HEK293 (cell line): Measurements from ENCODE around the gene MCUR1.
A peak's percentile ranks its signal among the peaks of the same experiment; 100 is the strongest.

ENCODE experiments used
- CTCF ChIA-PET: fragments of 350-600 bp; formaldehyde crosslinking; extraction: SDS; loops from one replicate; lab custom pipeline; 2021; ENCODE audit warnings: antibody characterized with exemption; lab: Yijun Ruan, JAX
- POLR2A ChIA-PET: fragments of 300-600 bp; formaldehyde crosslinking; extraction: SDS; loops from one replicate; lab custom pipeline; 2020; ENCODE audit warnings: antibody characterized with exemption, inconsistent platforms; lab: Yijun Ruan, JAX
- H3K27ac ChIP-seq: fragments of 200-500 bp; sonication (Bioruptor generic); 2 replicates; pipeline ENCODE4 v1.5.1; 2014; ENCODE audit warnings: low read depth, low read length, control low read depth, inconsistent platforms; ENCODE audit errors: extremely low read depth
- H3K36me3 ChIP-seq, 2 experiments: fragments of 200-500 bp in 1 of 2; sonication (Bioruptor generic) in 1 of 2; 1 replicate in 1 of 2; 2 replicates in 1 of 2; pipeline ENCODE4 v1.5.1; 2014 to 2017; ENCODE audit warnings: inconsistent platforms in 2 of 2, low read length in 2 of 2; ENCODE audit not compliant: control insufficient read depth in 2 of 2, insufficient read depth in 1 of 2
- H3K4me1 ChIP-seq: fragments of 200-500 bp; sonication (Bioruptor generic); 2 replicates; pipeline ENCODE4 v1.5.1; 2014; ENCODE audit warnings: mild to moderate bottlenecking, low read length, inconsistent platforms; ENCODE audit not compliant: control insufficient read depth, insufficient read depth
- H3K4me3 ChIP-seq: 2 replicates; pipeline ENCODE4 v1.5.1; 2011; ENCODE audit warnings: low read depth, mild to moderate bottlenecking, control low read depth, low read length, moderate library complexity
- H3K9me3 ChIP-seq: fragments of 200-500 bp; sonication (Bioruptor generic); 2 replicates; pipeline ENCODE4 v1.5.1; 2014; ENCODE audit warnings: low read depth, low read length, inconsistent platforms; ENCODE audit not compliant: control insufficient read depth, insufficient read depth
- ELK4 ChIP-seq: IDR thresholded peaks from 2 replicates; pipeline ENCODE4 v1.6.1; 2011; ENCODE audit warnings: mild to moderate bottlenecking, low read depth, low read length, borderline replicate concordance
- FEZF1 ChIP-seq: fragments of 450-650 bp; formaldehyde crosslinking; IDR thresholded peaks from 2 replicates; pipeline ENCODE4 v1.5.1; 2016; ENCODE audit warnings: missing biosample characterization, missing genetic modification characterization
- GFI1B ChIP-seq: fragments of 450-650 bp; formaldehyde crosslinking; IDR thresholded peaks from 2 replicates; pipeline ENCODE4 v1.5.1; 2016; ENCODE audit warnings: missing biosample characterization, missing genetic modification characterization
- GLIS1 ChIP-seq: fragments of 450-650 bp; formaldehyde crosslinking; IDR thresholded peaks from 2 replicates; pipeline ENCODE4 v1.5.1; 2016; ENCODE audit warnings: missing biosample characterization, missing genetic modification characterization
- KLF10 ChIP-seq: fragments of 450-650 bp; IDR thresholded peaks from 2 replicates; pipeline ENCODE4 v1.5.1; 2018; ENCODE audit warnings: missing biosample characterization, mild to moderate bottlenecking, missing genetic modification characterization
- KLF7 ChIP-seq: fragments of 450-650 bp; formaldehyde crosslinking; IDR thresholded peaks from 2 replicates; pipeline ENCODE4 v1.5.1; 2016; ENCODE audit warnings: missing biosample characterization, missing genetic modification characterization, borderline replicate concordance
- OSR2 ChIP-seq: fragments of 450-650 bp; formaldehyde crosslinking; IDR thresholded peaks from 2 replicates; pipeline ENCODE4 v1.5.1; 2016; ENCODE audit warnings: missing biosample characterization, missing genetic modification characterization
- OVOL3 ChIP-seq: fragments of 450-650 bp; formaldehyde crosslinking; IDR thresholded peaks from 2 replicates; pipeline ENCODE4 v1.5.1; 2016; ENCODE audit warnings: missing biosample characterization, missing genetic modification characterization
- RBAK ChIP-seq: fragments of 450-650 bp; formaldehyde crosslinking; IDR thresholded peaks from 2 replicates; pipeline ENCODE4 v1.5.1; 2016; ENCODE audit warnings: missing biosample characterization, missing genetic modification characterization
- SP7 ChIP-seq: fragments of 450-650 bp; formaldehyde crosslinking; IDR thresholded peaks from 2 replicates; pipeline ENCODE4 v1.5.1; 2016; ENCODE audit warnings: missing biosample characterization, missing genetic modification characterization
- TSHZ1 ChIP-seq: fragments of 450-650 bp; formaldehyde crosslinking; IDR thresholded peaks from 2 replicates; pipeline ENCODE4 v1.5.1; 2016; ENCODE audit warnings: missing biosample characterization, missing genetic modification characterization, borderline replicate concordance
- WT1 ChIP-seq: fragments of 450-650 bp; formaldehyde crosslinking; IDR thresholded peaks from 2 replicates; pipeline ENCODE4 v1.5.1; 2016; ENCODE audit warnings: missing biosample characterization, missing genetic modification characterization
- YY2 ChIP-seq: fragments of 450-650 bp; formaldehyde crosslinking; IDR thresholded peaks from 2 replicates; pipeline ENCODE4 v1.5.1; 2016; ENCODE audit warnings: missing biosample characterization, missing genetic modification characterization
- ZBTB21 ChIP-seq: fragments of 450-650 bp; formaldehyde crosslinking; IDR thresholded peaks from 2 replicates; pipeline ENCODE4 v1.5.1; 2017; ENCODE audit warnings: missing biosample characterization, missing genetic modification characterization
- ZBTB7A ChIP-seq: fragments of 450-650 bp; formaldehyde crosslinking; IDR thresholded peaks from 2 replicates; pipeline ENCODE4 v1.5.1; 2016; ENCODE audit warnings: low read depth, missing biosample characterization, missing genetic modification characterization
- ZFP69B ChIP-seq: fragments of 450-650 bp; formaldehyde crosslinking; IDR thresholded peaks from 2 replicates; pipeline ENCODE4 v1.5.1; 2016; ENCODE audit warnings: missing biosample characterization, missing genetic modification characterization
- ZNF112 ChIP-seq: fragments of 450-650 bp; formaldehyde crosslinking; IDR thresholded peaks from 2 replicates; pipeline ENCODE4 v1.5.0; 2017; ENCODE audit warnings: missing biosample characterization, missing genetic modification characterization
- ZNF146 ChIP-seq: fragments of 450-650 bp; formaldehyde crosslinking; IDR thresholded peaks from 2 replicates; pipeline ENCODE4 v1.5.1; 2016; ENCODE audit warnings: missing biosample characterization, missing genetic modification characterization
- ZNF2 ChIP-seq: fragments of 450-650 bp; formaldehyde crosslinking; IDR thresholded peaks from 2 replicates; pipeline ENCODE4 v1.5.1; 2016; ENCODE audit warnings: missing biosample characterization, missing genetic modification characterization
- ZNF202 ChIP-seq: fragments of 450-650 bp; formaldehyde crosslinking; IDR thresholded peaks from 2 replicates; pipeline ENCODE4 v1.5.1; 2016; ENCODE audit warnings: missing biosample characterization, missing genetic modification characterization, borderline replicate concordance
- ZNF274 ChIP-seq, 2 experiments: fragments of 200-500 bp in 1 of 2; fragments of 450-650 bp in 1 of 2; sonication (Bioruptor generic) in 1 of 2; formaldehyde crosslinking in 1 of 2; IDR thresholded peaks; 2 replicates each; pipeline versions ENCODE4 v1.5.1 to v1.6.1; 2014 to 2016; ENCODE audit warnings: borderline replicate concordance in 1 of 2, inconsistent platforms in 1 of 2, low read length in 1 of 2, missing biosample characterization in 1 of 2, missing genetic modification characterization in 1 of 2
- ZNF350 ChIP-seq: fragments of 450-650 bp; formaldehyde crosslinking; IDR thresholded peaks from 2 replicates; pipeline ENCODE4 v1.5.0; 2017; ENCODE audit warnings: missing biosample characterization, mild to moderate bottlenecking, missing genetic modification characterization
- ZNF48 ChIP-seq: fragments of 450-650 bp; formaldehyde crosslinking; IDR thresholded peaks from 2 replicates; pipeline ENCODE4 v1.5.1; 2016; ENCODE audit warnings: missing biosample characterization, missing genetic modification characterization
- ZNF521 ChIP-seq: fragments of 450-650 bp; formaldehyde crosslinking; IDR thresholded peaks from 2 replicates; pipeline ENCODE4 v1.5.1; 2017; ENCODE audit warnings: missing biosample characterization, mild to moderate bottlenecking, missing genetic modification characterization
- ZNF529 ChIP-seq: fragments of 450-650 bp; formaldehyde crosslinking; IDR thresholded peaks from 2 replicates; pipeline ENCODE4 v1.5.1; 2017; ENCODE audit warnings: missing genetic modification characterization, missing biosample characterization; ENCODE audit not compliant: insufficient replicate concordance
- ZNF560 ChIP-seq: fragments of 450-650 bp; formaldehyde crosslinking; IDR thresholded peaks from 2 replicates; pipeline ENCODE4 v1.5.1; 2017; ENCODE audit warnings: missing biosample characterization, missing genetic modification characterization, borderline replicate concordance
- ZNF629 ChIP-seq: fragments of 450-650 bp; formaldehyde crosslinking; IDR thresholded peaks from 2 replicates; pipeline ENCODE4 v1.5.1; 2017; ENCODE audit warnings: missing biosample characterization, missing genetic modification characterization
- ZNF747 ChIP-seq: fragments of 450-650 bp; formaldehyde crosslinking; IDR thresholded peaks from 2 replicates; pipeline ENCODE4 v1.5.1; 2016; ENCODE audit warnings: missing biosample characterization, missing genetic modification characterization
- ZNF776 ChIP-seq: fragments of 450-650 bp; formaldehyde crosslinking; IDR thresholded peaks from 2 replicates; pipeline ENCODE4 v1.5.0; 2017; ENCODE audit warnings: missing biosample characterization, missing genetic modification characterization, borderline replicate concordance
- ZSCAN16 ChIP-seq: fragments of 450-650 bp; formaldehyde crosslinking; IDR thresholded peaks from 2 replicates; pipeline ENCODE4 v1.5.1; 2016; ENCODE audit warnings: missing biosample characterization, missing genetic modification characterization
- TF ChIP-seq, protein P1 (sequence below): fragments of 450-650 bp; formaldehyde crosslinking; IDR thresholded peaks from 2 replicates; pipeline ENCODE4 v1.5.1; 2016; ENCODE audit warnings: missing biosample characterization, missing genetic modification characterization
- TF ChIP-seq, protein P2 (sequence below): sonication (generic); formaldehyde crosslinking; IDR thresholded peaks from 2 replicates; pipeline ENCODE4 v1.8.1; 2022; ENCODE audit warnings: mild to moderate bottlenecking, moderate library complexity, missing genetic modification reagents

MCUR1 gene

DNA sequence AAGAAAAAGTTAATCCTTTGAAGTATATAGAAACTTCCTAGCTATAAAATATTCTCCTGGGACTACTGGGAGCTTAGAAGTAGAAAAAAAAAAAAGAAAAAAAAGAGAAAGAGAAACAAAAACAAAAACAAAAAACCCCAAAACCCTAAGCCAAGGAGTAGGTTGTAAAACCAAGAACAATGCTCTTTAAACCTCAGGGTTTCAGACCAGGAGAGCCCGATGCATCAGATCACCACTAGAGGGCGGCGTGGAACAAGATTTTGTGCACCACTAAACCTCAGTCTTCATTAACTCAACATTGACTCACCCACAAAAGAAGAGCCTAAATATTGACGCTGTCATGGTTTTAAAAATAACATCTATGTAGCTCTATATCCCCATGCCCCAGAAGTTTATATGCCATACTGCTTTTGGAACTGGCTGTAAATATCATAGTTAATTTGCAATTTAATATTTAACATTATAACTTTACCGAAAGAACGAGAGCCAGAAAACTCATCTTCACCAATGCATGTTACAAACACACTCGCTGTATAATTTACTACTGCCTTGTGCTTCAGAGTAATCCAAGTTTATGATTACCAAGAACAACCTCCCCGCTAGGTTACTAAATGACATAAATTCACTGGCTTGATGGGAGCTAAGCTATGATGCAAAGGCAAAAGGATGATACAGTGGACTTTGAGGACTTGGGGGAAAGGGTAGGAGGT, 19.2 kb downstream of the MCUR1 start (continued):
- no peak for TF ChIP-seq ZNF521 (tag by site-specific recombination)
- TF ChIP-seq ZNF747, result no peak
- no peak for TF ChIP-seq TSHZ1 (tag by site-specific recombination)
- TF ChIP-seq ZNF274 (IDR thresholded peaks at IDR 0.05; ENCODE audit: low read length), result no peak
- no peak for TF ChIP-seq ZNF274 (tag by site-specific recombination; IDR thresholded peaks at IDR 0.05; ENCODE audit: borderline replicate concordance)
- peak; percentile 51; the same call in 1 of the 2 replicates for TF ChIP-seq GFI1B (tag by site-specific recombination)
- TF ChIP-seq ELK4, result no peak
- TF ChIP-seq ZNF146, result no peak
- TF ChIP-seq ZNF560 (tag by site-specific recombination), result no peak
- TF ChIP-seq KLF7 (tag by site-specific recombination), result no peak
- TF ChIP-seq SP7 (tag by site-specific recombination), result no peak
- TF ChIP-seq, protein P1, sequence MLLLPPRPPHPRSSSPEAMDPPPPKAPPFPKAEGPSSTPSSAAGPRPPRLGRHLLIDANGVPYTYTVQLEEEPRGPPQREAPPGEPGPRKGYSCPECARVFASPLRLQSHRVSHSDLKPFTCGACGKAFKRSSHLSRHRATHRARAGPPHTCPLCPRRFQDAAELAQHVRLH (tag by site-specific recombination), result peak; percentile 71; the same call in 1 of the 2 replicates
- no peak for TF ChIP-seq ZNF202
- no peak for TF ChIP-seq ZSCAN16 (tag by site-specific recombination)
- no peak for TF ChIP-seq GLIS1
- 0 out of 2 replicates have a peak, but pooled peaks have one; percentile 14 for TF ChIP-seq KLF10 (tag by site-specific recombination)
- peak; percentile 99 for TF ChIP-seq ZNF2 (tag by site-specific recombination)
- no peak for TF ChIP-seq ZNF350 (tag by site-specific recombination)
- no peak for TF ChIP-seq OSR2 (tag by site-specific recombination)
- no peak for TF ChIP-seq ZNF529
- no peak for TF ChIP-seq ZBTB21 (tag by site-specific recombination)

DNA sequence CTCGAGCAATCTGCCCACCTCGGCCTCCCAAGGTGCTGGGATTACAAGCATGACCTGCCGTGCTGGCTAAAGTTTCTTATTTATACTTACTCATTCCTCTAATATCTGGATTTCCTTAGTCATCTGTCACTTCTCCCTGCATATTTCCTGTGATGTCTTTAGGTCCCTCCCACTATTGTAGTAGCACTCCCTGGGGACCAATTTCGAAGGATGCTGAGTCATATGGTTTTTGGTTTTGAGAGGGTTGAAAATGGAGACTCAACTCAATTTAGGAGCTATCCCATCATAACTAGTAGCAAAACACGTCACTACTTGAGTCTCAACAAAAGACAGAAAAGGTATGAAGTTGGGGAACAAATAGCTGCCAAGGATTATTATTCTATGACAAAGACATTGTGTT, 20.2 kb downstream of the MCUR1 start:
- H3K9me3 ChIP-seq, result no peaks in the 10 kb centered on the region
- peaks cover 4% of the 10 kb centered on the region; the same call in 1 of the 2 replicates for H3K4me1 ChIP-seq
- H3K36me3 ChIP-seq, result peaks cover 8 to 33% of the 10 kb centered on the region in 2 experiments
- no peak overlapping the region for H3K27ac ChIP-seq
- TF ChIP-seq ZNF48 (tag by site-specific recombination) (no peak), ZNF629 (tag by site-specific recombination) (0 out of 2 replicates have a peak, but pooled peaks have one; percentile 27), ZNF350 (tag by site-specific recombination) (no peak), YY2 (tag by site-specific recombination) (no peak), KLF10 (tag by site-specific recombination) (0 out of 2 replicates have a peak, but pooled peaks have one; percentile 29), ZNF202 (no peak), ZFP69B (no peak), ZNF776 (no peak), OVOL3 (tag by site-specific recombination) (no peak), ZNF2 (tag by site-specific recombination) (no peak), ZNF112 (tag by site-specific recombination) (no peak), SP7 (tag by site-specific recombination) (0 out of 2 replicates have a peak, but pooled peaks have one; percentile 20), FEZF1 (tag by site-specific recombination) (no peak), RBAK (no peak), WT1 (tag by site-specific recombination) (no peak), ZBTB7A (tag by site-specific recombination) (no peak)
- TF ChIP-seq, protein P2, sequence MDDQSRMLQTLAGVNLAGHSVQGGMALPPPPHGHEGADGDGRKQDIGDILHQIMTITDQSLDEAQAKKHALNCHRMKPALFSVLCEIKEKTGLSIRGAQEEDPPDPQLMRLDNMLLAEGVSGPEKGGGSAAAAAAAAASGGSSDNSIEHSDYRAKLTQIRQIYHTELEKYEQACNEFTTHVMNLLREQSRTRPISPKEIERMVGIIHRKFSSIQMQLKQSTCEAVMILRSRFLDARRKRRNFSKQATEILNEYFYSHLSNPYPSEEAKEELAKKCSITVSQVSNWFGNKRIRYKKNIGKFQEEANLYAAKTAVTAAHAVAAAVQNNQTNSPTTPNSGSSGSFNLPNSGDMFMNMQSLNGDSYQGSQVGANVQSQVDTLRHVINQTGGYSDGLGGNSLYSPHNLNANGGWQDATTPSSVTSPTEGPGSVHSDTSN (CRISPR knock-in tag), result no peak
- ChIA-PET POLR2A (interaction anchor here (0.6 to 1.0 kb wide), 2 partner anchors 17 to 21 kb away, joined by 3 to 4 read pairs; no protein-coding TSS in a partner anchor), CTCF (interaction anchor here (0.6 to 4.2 kb wide), 17 partner anchors 9 to 349 kb away, joined by 3 to 56 read pairs (median 5); no protein-coding TSS in a partner anchor)
- H3K4me3 ChIP-seq, result no peak overlapping the region
